Measurements from ENCODE around the gene COX7A2. TPM values are rescaled to one million over a fixed set of nuclear protein-coding genes. Genes with fewer than 3 reads are reported as not detected.

The COX7A2 gene
- total and polyA plus RNA-seq, 2 of the 13 experiments (the other 11 are each of a cell fraction or from before 2014, with no cell fraction given) = 407 to 556 TPM

DNA sequence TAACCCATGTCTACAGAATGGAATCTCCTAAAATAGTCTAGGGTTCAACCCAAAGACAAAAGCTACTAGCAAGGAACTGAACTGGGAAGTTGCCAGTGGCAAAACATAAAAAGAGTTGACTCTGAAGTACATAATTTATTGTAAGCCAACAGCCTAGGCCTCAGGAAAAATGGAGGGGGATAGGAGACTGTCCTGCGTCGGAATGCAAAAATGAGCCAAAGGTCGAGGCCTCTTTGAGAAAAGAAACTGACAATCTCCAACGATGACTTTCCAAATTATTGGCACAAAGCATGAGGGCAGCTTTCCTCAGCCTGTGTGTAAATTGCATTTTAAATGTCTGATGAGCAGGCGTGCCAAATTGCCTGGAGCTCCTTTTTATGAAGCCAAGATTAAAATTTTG is 39.9 kb downstream of the COX7A2 start (continued):
- TF ChIP-seq THYN1 (CRISPR knock-in tag; IDR thresholded peaks at IDR 0.05; ENCODE audit: borderline replicate concordance, low read depth) (no peak), ZNF83 (CRISPR knock-in tag; IDR thresholded peaks at IDR 0.05; ENCODE audit: borderline replicate concordance) (no peak), RFX5 (IDR thresholded peaks at IDR 0.05; ENCODE audit: low read depth, low read length) (no peak), RARA (CRISPR knock-in tag; IDR thresholded peaks at IDR 0.05) (no peak), ZIK1 (CRISPR knock-in tag; IDR thresholded peaks at IDR 0.05; ENCODE audit: borderline replicate concordance, low read depth) (no peak), ZNF589 (CRISPR knock-in tag; conservative IDR thresholded peaks at IDR 0.05) (no peak), ZNF747 (CRISPR knock-in tag; IDR thresholded peaks at IDR 0.05; ENCODE audit: borderline replicate concordance) (no peak)
- TF ChIP-seq, protein P1, sequence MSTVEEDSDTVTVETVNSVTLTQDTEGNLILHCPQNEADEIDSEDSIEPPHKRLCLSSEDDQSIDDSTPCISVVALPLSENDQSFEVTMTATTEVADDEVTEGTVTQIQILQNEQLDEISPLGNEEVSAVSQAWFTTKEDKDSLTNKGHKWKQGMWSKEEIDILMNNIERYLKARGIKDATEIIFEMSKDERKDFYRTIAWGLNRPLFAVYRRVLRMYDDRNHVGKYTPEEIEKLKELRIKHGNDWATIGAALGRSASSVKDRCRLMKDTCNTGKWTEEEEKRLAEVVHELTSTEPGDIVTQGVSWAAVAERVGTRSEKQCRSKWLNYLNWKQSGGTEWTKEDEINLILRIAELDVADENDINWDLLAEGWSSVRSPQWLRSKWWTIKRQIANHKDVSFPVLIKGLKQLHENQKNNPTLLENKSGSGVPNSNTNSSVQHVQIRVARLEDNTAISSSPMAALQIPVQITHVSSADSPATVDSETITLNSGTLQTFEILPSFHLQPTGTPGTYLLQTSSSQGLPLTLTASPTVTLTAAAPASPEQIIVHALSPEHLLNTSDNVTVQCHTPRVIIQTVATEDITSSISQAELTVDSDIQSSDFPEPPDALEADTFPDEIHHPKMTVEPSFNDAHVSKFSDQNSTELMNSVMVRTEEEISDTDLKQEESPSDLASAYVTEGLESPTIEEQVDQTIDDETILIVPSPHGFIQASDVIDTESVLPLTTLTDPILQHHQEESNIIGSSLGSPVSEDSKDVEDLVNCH (CRISPR knock-in tag; IDR thresholded peaks at IDR 0.05) = no peak

DNA sequence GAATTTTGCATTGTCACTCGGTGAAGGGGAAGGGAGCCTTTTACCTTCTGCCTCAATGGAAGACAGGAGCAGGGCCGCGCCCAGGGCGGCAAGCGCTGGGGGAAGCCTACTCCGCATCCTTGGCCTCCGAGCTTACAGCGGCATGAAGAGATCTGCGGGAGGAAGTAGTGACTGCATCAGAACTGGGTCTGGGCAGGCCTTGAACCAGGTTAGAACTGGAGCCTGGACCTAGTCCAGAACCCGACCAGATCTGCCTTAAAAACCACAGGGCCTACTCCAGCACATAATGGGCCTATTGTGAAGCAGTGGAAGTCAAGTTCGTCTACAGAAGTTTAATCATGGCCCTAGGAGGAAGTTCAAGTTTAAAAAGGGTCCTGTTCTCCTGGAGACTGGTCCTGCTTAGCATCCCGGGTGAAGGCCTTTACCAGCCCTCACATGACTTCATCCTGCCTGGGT is 40.9 kb downstream of the COX7A2 start:
- ChIA-PET CTCF (ENCODE audit: low intra/inter-chr PET ratio, low total read pairs) (no interaction called here), POLR2A (no interaction called here)
- DNase-seq (ENCODE audit: low spot score) = no peak
- H3K27me3 ChIP-seq (ENCODE audit: control insufficient read depth in 1 of 2, insufficient read depth in 2 of 2, low read length in 2 of 2) = peaks cover 4 to 53% of the 10 kb centered on the region in 2 experiments; a peak in 4 of 5 replicates
- H3K79me2 ChIP-seq (ENCODE audit: insufficient read depth, low read length) = no peaks in the 10 kb centered on the region
- no peak overlapping the region for H3K9ac ChIP-seq (ENCODE audit: insufficient read depth, low read depth, low read length)
- H3K27ac ChIP-seq (ENCODE audit: extremely low read length, insufficient read depth, low read length) = no peak overlapping the region
- no peaks in the 10 kb centered on the region for H3K9me3 ChIP-seq (ENCODE audit: low read length)
- H4K20me1 ChIP-seq (ENCODE audit: insufficient read depth, low read length) = no peaks in the 10 kb centered on the region
- WGBS (ENCODE audit: low lambda C conversion rate) = 46% methylated on average over 10 of the region's 12 CpGs
- H3K36me3 ChIP-seq (replicated peaks in 1 of 2; ENCODE audit: control insufficient read depth in 1 of 2, insufficient read depth in 2 of 2, low read length in 2 of 2) = no peaks in the 10 kb centered on the region
- ATAC-seq = no peak
- intact Hi-C loops (cut with micrococcal nuclease; ENCODE audit: unreplicated experiment) = loop anchor here (10.0 kb wide), 1 partner anchor 1348 kb away; no protein-coding TSS in a partner anchor
- no peaks in the 10 kb centered on the region for H3K4me1 ChIP-seq (ENCODE audit: insufficient read depth, low read length)
- no peak for FAIRE-seq
- no peak overlapping the region for H3K4me3 ChIP-seq (replicated peaks in 1 of 3; ENCODE audit: insufficient read depth in 1 of 3, low read depth in 2 of 3, low read length in 3 of 3)
- no peak overlapping the region for H2AFZ ChIP-seq (ENCODE audit: low read length)
- BruUV-seq (replicated peaks) = no TSS peak
- in situ Hi-C loops (cut with HindIII; ENCODE audit: extremely low pct_ligation_motif_present, low pct_unique_long_range_greater_than_20kb) = loop anchor here (10.0 to 25.0 kb wide), 6 partner anchors 448 to 1465 kb away; no protein-coding TSS in a partner anchor
- H3K4me2 ChIP-seq (ENCODE audit: low read depth, low read length) = no peak overlapping the region
- TF ChIP-seq REXO4 (CRISPR knock-in tag; IDR thresholded peaks at IDR 0.05; ENCODE audit: borderline replicate concordance) (no peak), ZNF253 (CRISPR knock-in tag; IDR thresholded peaks at IDR 0.05; ENCODE audit: borderline replicate concordance) (no peak), ZNF660 (CRISPR knock-in tag; IDR thresholded peaks at IDR 0.05; ENCODE audit: borderline replicate concordance, low read depth) (no peak), ZNF850 (CRISPR knock-in tag; conservative IDR thresholded peaks at IDR 0.05) (no peak), PCBP1 (IDR thresholded peaks at IDR 0.05; ENCODE audit: borderline replicate concordance, low read depth, low read length) (no peak), ZNF772 (CRISPR knock-in tag; IDR thresholded peaks at IDR 0.05) (no peak), GATA4 (IDR thresholded peaks at IDR 0.05; ENCODE audit: borderline replicate concordance, low read depth) (no peak)
- TF ChIP-seq, protein P2, sequence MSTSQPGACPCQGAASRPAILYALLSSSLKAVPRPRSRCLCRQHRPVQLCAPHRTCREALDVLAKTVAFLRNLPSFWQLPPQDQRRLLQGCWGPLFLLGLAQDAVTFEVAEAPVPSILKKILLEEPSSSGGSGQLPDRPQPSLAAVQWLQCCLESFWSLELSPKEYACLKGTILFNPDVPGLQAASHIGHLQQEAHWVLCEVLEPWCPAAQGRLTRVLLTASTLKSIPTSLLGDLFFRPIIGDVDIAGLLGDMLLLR (CRISPR knock-in tag; IDR thresholded peaks at IDR 0.05) = no peak
- TF ChIP-seq, protein P3, sequence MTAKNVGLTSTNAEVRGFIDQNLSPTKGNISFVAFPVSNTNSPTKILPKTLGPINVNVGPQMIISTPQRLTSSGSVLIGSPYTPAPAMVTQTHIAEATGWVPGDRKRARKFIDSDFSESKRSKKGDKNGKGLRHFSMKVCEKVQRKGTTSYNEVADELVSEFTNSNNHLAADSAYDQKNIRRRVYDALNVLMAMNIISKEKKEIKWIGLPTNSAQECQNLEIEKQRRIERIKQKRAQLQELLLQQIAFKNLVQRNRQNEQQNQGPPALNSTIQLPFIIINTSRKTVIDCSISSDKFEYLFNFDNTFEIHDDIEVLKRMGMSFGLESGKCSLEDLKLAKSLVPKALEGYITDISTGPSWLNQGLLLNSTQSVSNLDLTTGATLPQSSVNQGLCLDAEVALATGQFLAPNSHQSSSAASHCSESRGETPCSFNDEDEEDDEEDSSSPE (CRISPR knock-in tag; IDR thresholded peaks at IDR 0.05) = no peak
- TF ChIP-seq, protein P4, sequence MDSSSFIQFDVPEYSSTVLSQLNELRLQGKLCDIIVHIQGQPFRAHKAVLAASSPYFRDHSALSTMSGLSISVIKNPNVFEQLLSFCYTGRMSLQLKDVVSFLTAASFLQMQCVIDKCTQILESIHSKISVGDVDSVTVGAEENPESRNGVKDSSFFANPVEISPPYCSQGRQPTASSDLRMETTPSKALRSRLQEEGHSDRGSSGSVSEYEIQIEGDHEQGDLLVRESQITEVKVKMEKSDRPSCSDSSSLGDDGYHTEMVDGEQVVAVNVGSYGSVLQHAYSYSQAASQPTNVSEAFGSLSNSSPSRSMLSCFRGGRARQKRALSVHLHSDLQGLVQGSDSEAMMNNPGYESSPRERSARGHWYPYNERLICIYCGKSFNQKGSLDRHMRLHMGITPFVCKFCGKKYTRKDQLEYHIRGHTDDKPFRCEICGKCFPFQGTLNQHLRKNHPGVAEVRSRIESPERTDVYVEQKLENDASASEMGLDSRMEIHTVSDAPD (CRISPR knock-in tag; IDR thresholded peaks at IDR 0.05) = no peak

Measured in HepG2 (cell line).